Activated T-helper 1 cell treated with anti-CD3 and anti-CD28 coated beads, Interleukin-12 subunit alpha, Interleukin-12 subunit beta, Interleukin-2, Interleukin-4 antibody, amounts not matched to agents 30 ng/mL and 10 ng/mL and 1 ng/mL, durations not matched to agents 14 hours and 24 hours and 36 hours (primary cell): ENCODE data around the gene TPMT. TPM values are rescaled to one million over a fixed set of nuclear protein-coding genes. Genes with fewer than 3 reads are reported as not detected.

Experiments
- DNase-seq: peaks from one replicate; pipeline ENCODE4 v3.0.0; 2021; ENCODE audit warnings: low spot score
- H3K27ac Mint-ChIP-seq: one replicate; pipeline ENCODE4 v1.8.0; 2021; ENCODE audit warnings: mild to moderate bottlenecking, mixed read lengths
- H3K27me3 Mint-ChIP-seq: one replicate; pipeline ENCODE4 v1.8.0; 2022; ENCODE audit warnings: mild to moderate bottlenecking, moderate library complexity, mixed read lengths; ENCODE audit not compliant: insufficient read depth
- H3K36me3 Mint-ChIP-seq: one replicate; pipeline ENCODE4 v1.8.0; 2021; ENCODE audit warnings: low read depth, mixed read lengths
- H3K4me1 Mint-ChIP-seq: one replicate; pipeline ENCODE4 v1.8.0; 2021; ENCODE audit warnings: low read depth, mixed read lengths
- H3K4me3 Mint-ChIP-seq: one replicate; pipeline ENCODE4 v1.8.0; 2021; ENCODE audit warnings: mild to moderate bottlenecking, moderate library complexity, mixed read lengths
- H3K9me3 Mint-ChIP-seq: one replicate; pipeline ENCODE4 v1.8.0; 2021; ENCODE audit warnings: mixed read lengths
- intact Hi-C: fragments of 100-400 bp; cut with micrococcal nuclease; formaldehyde crosslinking; loops from one replicate; pipeline ENCODE4 v1.15.1; 2024
- total RNA-seq: library from RNA; stranded (reverse); gene quantifications from 2 replicates; pipeline ENCODE4 v1.2.3, GENCODE V29; 2022

TPMT gene
- 1.2 and 1.3 TPM in 2 replicates for total RNA-seq

- H3K27ac Mint-ChIP-seq = peak within 1 kb of the TSS; percentile 92
- intact Hi-C loops = loop anchor here (1.0 to 5.0 kb wide), 6 partner anchors 32 to 554 kb away; partner anchors contain the start of genes FAM8A1, NHLRC1 and NUP153
- no peaks in the 10 kb centered on the region for H3K9me3 Mint-ChIP-seq
- DNase-seq = no peak
- peaks cover 4% of the 10 kb centered on the region for H3K36me3 Mint-ChIP-seq
- peaks cover 9% of the 10 kb centered on the region for H3K27me3 Mint-ChIP-seq
- peaks cover 24% of the 10 kb centered on the region for H3K4me1 Mint-ChIP-seq
- peak within 1 kb of the TSS; percentile 92 for H3K4me3 Mint-ChIP-seq
Observed at GRCh38 chr6:18154507-18155149, at the start of gene TPMT. TSS of gene TPMT (minus strand) at chr6:18155077. CDS start at chr6:18149127, 5,950 bp downstream.

- H3K36me3 Mint-ChIP-seq = no peaks in the 10 kb centered on the region
- H3K27ac Mint-ChIP-seq = no peak overlapping the region
- intact Hi-C loops = no loop called here
Observed at GRCh38 chr6:18203786-18204185, 48.9 kb upstream of the TPMT start.

GRCh38 chr6:18192026-18192425, 37.1 kb upstream of the TPMT start:
- no peak overlapping the region for H3K4me3 Mint-ChIP-seq
- no peaks in the 10 kb centered on the region for H3K27me3 Mint-ChIP-seq
- H3K9me3 Mint-ChIP-seq = no peaks in the 10 kb centered on the region
- no peak overlapping the region for H3K27ac Mint-ChIP-seq
- H3K4me1 Mint-ChIP-seq = no peaks in the 10 kb centered on the region
- intact Hi-C loops = no loop called here
- H3K36me3 Mint-ChIP-seq = peaks cover 1% of the 10 kb centered on the region
- DNase-seq = no peak

More at GRCh38 chr6:18203786-18204185, 48.9 kb upstream of the TPMT start:
- no peaks in the 10 kb centered on the region for H3K4me1 Mint-ChIP-seq
- no peaks in the 10 kb centered on the region for H3K27me3 Mint-ChIP-seq
- H3K9me3 Mint-ChIP-seq = no peaks in the 10 kb centered on the region
- DNase-seq = no peak
- no peak overlapping the region for H3K4me3 Mint-ChIP-seq

- no peaks in the 10 kb centered on the region for H3K27me3 Mint-ChIP-seq
- H3K27ac Mint-ChIP-seq = no peak overlapping the region
- no peaks in the 10 kb centered on the region for H3K9me3 Mint-ChIP-seq
- no peak overlapping the region for H3K4me3 Mint-ChIP-seq
- H3K36me3 Mint-ChIP-seq = no peaks in the 10 kb centered on the region
- intact Hi-C loops = no loop called here
- H3K4me1 Mint-ChIP-seq = no peaks in the 10 kb centered on the region
- DNase-seq = no peak
Observed at GRCh38 chr6:18189196-18189595, 34.3 kb upstream of the TPMT start.

GRCh38 chr6:18187701-18188100, 32.8 kb upstream of the TPMT start:
- H3K27ac Mint-ChIP-seq = no peak overlapping the region
- H3K4me1 Mint-ChIP-seq = no peaks in the 10 kb centered on the region
- no peaks in the 10 kb centered on the region for H3K36me3 Mint-ChIP-seq
- H3K4me3 Mint-ChIP-seq = no peak overlapping the region
- intact Hi-C loops = no loop called here
- no peaks in the 10 kb centered on the region for H3K9me3 Mint-ChIP-seq
- H3K27me3 Mint-ChIP-seq = no peaks in the 10 kb centered on the region
- no peak for DNase-seq

- no peaks in the 10 kb centered on the region for H3K4me1 Mint-ChIP-seq
- DNase-seq = no peak
- H3K27ac Mint-ChIP-seq = no peak overlapping the region
- H3K9me3 Mint-ChIP-seq = no peaks in the 10 kb centered on the region
- no peaks in the 10 kb centered on the region for H3K36me3 Mint-ChIP-seq
- no peaks in the 10 kb centered on the region for H3K27me3 Mint-ChIP-seq
- H3K4me3 Mint-ChIP-seq = no peak overlapping the region
- intact Hi-C loops = no loop called here
Observed at GRCh38 chr6:18186540-18187250, 31.8 kb upstream of the TPMT start.

- DNase-seq = no peak
- H3K36me3 Mint-ChIP-seq = no peaks in the 10 kb centered on the region
- no peak overlapping the region for H3K27ac Mint-ChIP-seq
- no peaks in the 10 kb centered on the region for H3K4me1 Mint-ChIP-seq
- no peak overlapping the region for H3K4me3 Mint-ChIP-seq
- H3K9me3 Mint-ChIP-seq = no peaks in the 10 kb centered on the region
- no peaks in the 10 kb centered on the region for H3K27me3 Mint-ChIP-seq
- intact Hi-C loops = no loop called here
Observed at GRCh38 chr6:18186033-18186432, 31.2 kb upstream of the TPMT start.

- Mint-ChIP-seq H3K9me3 (no peaks in the 10 kb centered on the region), H3K27me3 (no peaks in the 10 kb centered on the region), H3K4me3 (no peak overlapping the region)
Observed at GRCh38 chr6:18185624-18186023, 30.7 kb upstream of the TPMT start.

GRCh38 chr6:18183766-18184165, 28.9 kb upstream of the TPMT start:
- H3K4me1 Mint-ChIP-seq = no peaks in the 10 kb centered on the region
- H3K36me3 Mint-ChIP-seq = peaks cover 2% of the 10 kb centered on the region
- intact Hi-C loops = no loop called here
- no peak overlapping the region for H3K27ac Mint-ChIP-seq
- DNase-seq = no peak
- no peak overlapping the region for H3K4me3 Mint-ChIP-seq
- no peaks in the 10 kb centered on the region for H3K27me3 Mint-ChIP-seq
- H3K9me3 Mint-ChIP-seq = no peaks in the 10 kb centered on the region

More at GRCh38 chr6:18185624-18186023, 30.7 kb upstream of the TPMT start:
- Mint-ChIP-seq H3K27ac (no peak overlapping the region), H3K4me1 (no peaks in the 10 kb centered on the region), H3K36me3 (peaks cover 2% of the 10 kb centered on the region)
- no peak for DNase-seq
- intact Hi-C loops = no loop called here

GRCh38 chr6:18182568-18182967, 27.7 kb upstream of the TPMT start:
- no peaks in the 10 kb centered on the region for H3K9me3 Mint-ChIP-seq
- intact Hi-C loops = no loop called here
- no peak overlapping the region for H3K27ac Mint-ChIP-seq
- no peaks in the 10 kb centered on the region for H3K27me3 Mint-ChIP-seq
- H3K4me3 Mint-ChIP-seq = no peak overlapping the region
- H3K36me3 Mint-ChIP-seq = peaks cover 2% of the 10 kb centered on the region
- DNase-seq = no peak
- H3K4me1 Mint-ChIP-seq = no peaks in the 10 kb centered on the region

- H3K4me3 Mint-ChIP-seq = no peak overlapping the region
- H3K27me3 Mint-ChIP-seq = peaks cover 2% of the 10 kb centered on the region
- H3K36me3 Mint-ChIP-seq = peaks cover 8% of the 10 kb centered on the region
- no peak overlapping the region for H3K27ac Mint-ChIP-seq
- no peaks in the 10 kb centered on the region for H3K4me1 Mint-ChIP-seq
- intact Hi-C loops = no loop called here
- DNase-seq = no peak
- no peaks in the 10 kb centered on the region for H3K9me3 Mint-ChIP-seq
Observed at GRCh38 chr6:18179770-18180356, 25.0 kb upstream of the TPMT start.

GRCh38 chr6:18178960-18179615, 24.2 kb upstream of the TPMT start:
- H3K4me3 Mint-ChIP-seq = no peak overlapping the region
- peaks cover 12% of the 10 kb centered on the region for H3K36me3 Mint-ChIP-seq
- intact Hi-C loops = no loop called here
- H3K9me3 Mint-ChIP-seq = no peaks in the 10 kb centered on the region
- no peak overlapping the region for H3K27ac Mint-ChIP-seq
- H3K4me1 Mint-ChIP-seq = no peaks in the 10 kb centered on the region
- DNase-seq = no peak
- H3K27me3 Mint-ChIP-seq = peaks cover 2% of the 10 kb centered on the region
